ENCODE measurements around the gene TBC1D28.
"Not testable (repeated sequence)": the region's sequence is repeated elsewhere in the genome, so short reads cannot be mapped to it uniquely, and the experiment has no call there.

Gene TBC1D28

DNA sequence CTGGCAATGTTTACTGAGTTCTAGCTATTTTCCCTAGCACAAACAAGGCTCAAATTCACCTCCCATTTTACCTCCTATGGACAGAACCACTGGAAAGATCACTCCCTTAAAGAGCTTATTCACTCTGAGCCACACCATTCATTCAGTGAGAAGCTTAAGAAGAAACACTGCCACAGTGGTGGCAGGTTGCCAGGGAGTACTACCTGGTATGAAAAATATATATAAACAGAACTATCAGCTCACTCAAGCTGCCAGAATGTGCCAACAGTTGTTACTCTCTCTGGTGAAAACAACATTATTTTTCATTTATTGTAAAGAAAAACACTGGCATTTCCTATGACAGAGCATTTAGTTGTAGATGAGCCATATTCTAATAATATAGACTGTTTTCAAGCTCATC is 31.2 kb downstream of the TBC1D28 start:
- DNase-seq (ENCODE audit: low spot score) = not testable (repeated sequence)

DNA sequence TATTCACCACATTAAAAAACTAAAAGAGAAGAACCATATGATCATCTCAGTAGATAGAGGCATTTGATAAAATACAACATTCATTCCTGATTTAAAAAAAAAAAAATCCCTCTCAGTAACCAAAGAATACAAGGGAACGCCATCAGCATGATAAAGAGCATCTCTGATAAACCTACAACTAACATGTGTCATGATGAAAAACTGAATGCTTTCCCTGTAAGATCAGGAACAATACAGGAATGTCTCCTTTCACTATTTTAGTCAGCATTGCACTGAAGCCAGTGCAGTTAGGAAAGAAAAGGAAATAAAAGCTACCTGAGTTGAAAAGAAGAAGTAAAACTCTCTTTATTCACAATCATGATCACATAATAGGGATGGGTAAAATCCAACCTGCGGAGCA is 51.1 kb downstream of the TBC1D28 start:
- DNase-seq (ENCODE audit: low spot score) = not testable (repeated sequence)
